Endothelial cell of umbilical vein (primary cell): Measurements from ENCODE around the gene ARHGAP10. TPM values are rescaled to one million over a fixed set of nuclear protein-coding genes. Genes with fewer than 3 reads are reported as not detected.

Experiments
- BruUV-seq: library from RNA; stranded (reverse); fragments of 400-500 nt; replicated peaks from 2 replicates; lab custom pipeline; 2021; lab: Mats Ljungman, UMichigan
- CTCF ChIA-PET: fragments of 300-600, 350-600 bp; sonication (Branson Sonifier 250); formaldehyde crosslinking; loops from one replicate; lab custom pipeline; 2021; ENCODE audit warnings: antibody characterized with exemption, inconsistent platforms; lab: Charles Lee
- POLR2A ChIA-PET: fragments of 300-600, 350-600 bp; sonication (Branson Sonifier 250); formaldehyde crosslinking; loops from one replicate; lab custom pipeline; 2021; ENCODE audit warnings: antibody characterized with exemption, inconsistent platforms; lab: Charles Lee
- DNase-seq: peaks from one replicate; pipeline ENCODE4 v3.0.0-alpha.2; 2011; ENCODE audit warnings: low read depth, low spot score
- FAIRE-seq: peaks from 2 replicates; lab custom pipeline; 2011; peaks lifted over from hg19 to GRCh38; lab: Jason Lieb, UNC
- H2AFZ ChIP-seq: 2 replicates; pipeline ENCODE4 v1.6.0; 2012; ENCODE audit warnings: low read depth, low read length, control low read depth, inconsistent platforms
- H3K27ac ChIP-seq: 2 replicates; pipeline ENCODE4 v1.5.1; 2011; ENCODE audit warnings: low read depth, mild to moderate bottlenecking, control low read depth, low read length, moderate library complexity; ENCODE audit not compliant: insufficient read depth
- H3K27me3 ChIP-seq, 2 experiments: 2 replicates each; pipeline versions ENCODE4 v1.6.0 to v1.6.1; 2011; ENCODE audit warnings: low read length in 2 of 2, mixed read lengths in 1 of 2; ENCODE audit not compliant: control insufficient read depth in 2 of 2, insufficient read depth in 2 of 2
- H3K36me3 ChIP-seq, 2 experiments: 2 replicates in 1 of 2; 3 replicates in 1 of 2; pipeline ENCODE4 v1.5.1; 2011; ENCODE audit warnings: low read length in 2 of 2, mild to moderate bottlenecking in 1 of 2, moderate library complexity in 1 of 2; ENCODE audit not compliant: control insufficient read depth in 2 of 2, insufficient read depth in 2 of 2; ENCODE audit errors: extremely low read depth in 1 of 2
- H3K4me1 ChIP-seq: 3 replicates; pipeline ENCODE4 v1.5.1; 2011; ENCODE audit warnings: mild to moderate bottlenecking, low read length; ENCODE audit not compliant: control insufficient read depth, insufficient read depth; ENCODE audit errors: extremely low read depth
- H3K4me2 ChIP-seq: 2 replicates; pipeline ENCODE4 v1.6.1; 2011; ENCODE audit warnings: low read length, control low read depth, mixed read lengths; ENCODE audit not compliant: insufficient read depth
- H3K4me3 ChIP-seq, 3 experiments: fragments of 200-600 bp in 1 of 3; sonication (generic), shearing (Covaris generic) in 1 of 3; replicated peaks in 1 of 3; 2 replicates each; pipeline ENCODE4 v1.5.1; 2011 to 2016; ENCODE audit warnings: control low read depth in 3 of 3, low read length in 3 of 3, mild to moderate bottlenecking in 2 of 3, inconsistent platforms in 1 of 3, low read depth in 1 of 3, moderate library complexity in 1 of 3; ENCODE audit not compliant: insufficient read depth in 1 of 3
- H3K79me2 ChIP-seq: 2 replicates; pipeline ENCODE4 v1.6.0; 2012; ENCODE audit warnings: low read length, inconsistent platforms; ENCODE audit not compliant: control insufficient read depth, insufficient read depth
- H3K9ac ChIP-seq: replicated peaks from 2 replicates; pipeline ENCODE3; 2011; ENCODE audit warnings: low read length, control low read depth; ENCODE audit not compliant: insufficient read depth; ENCODE audit errors: extremely low read depth
- H3K9me1 ChIP-seq: replicated peaks from 3 replicates; pipeline ENCODE4 v1.6.0; 2011; ENCODE audit warnings: mild to moderate bottlenecking, low read length; ENCODE audit not compliant: control insufficient read depth, insufficient read depth; ENCODE audit errors: extremely low read depth
- H3K9me3 ChIP-seq: replicated peaks from 2 replicates; pipeline ENCODE4 v1.5.1; 2012; ENCODE audit warnings: low read length, inconsistent platforms; ENCODE audit not compliant: control insufficient read depth, insufficient read depth
- H4K20me1 ChIP-seq: replicated peaks from 2 replicates; pipeline ENCODE3; 2011; ENCODE audit warnings: mild to moderate bottlenecking, low read length; ENCODE audit not compliant: control insufficient read depth, insufficient read depth; ENCODE audit errors: extremely low read depth
- EZH2 ChIP-seq: IDR thresholded peaks from 2 replicates; pipeline ENCODE4 v1.6.1; 2012; ENCODE audit warnings: borderline replicate concordance, low read depth, mild to moderate bottlenecking, moderate library complexity, low read length, inconsistent platforms; ENCODE audit not compliant: severe bottlenecking
- FOS ChIP-seq: IDR thresholded peaks from 2 replicates; pipeline ENCODE4 v1.6.1; 2011; ENCODE audit warnings: mild to moderate bottlenecking, low read length, moderate library complexity, borderline replicate concordance; ENCODE audit not compliant: insufficient read depth
- GATA2 ChIP-seq: IDR thresholded peaks from 2 replicates; pipeline ENCODE4 v1.7.0; 2011; ENCODE audit warnings: low read depth, mild to moderate bottlenecking, moderate library complexity, mixed read lengths, low read length; ENCODE audit not compliant: insufficient read length, insufficient read depth
- JUN ChIP-seq: IDR thresholded peaks from 2 replicates; pipeline ENCODE4 v1.6.1; 2011; ENCODE audit warnings: borderline replicate concordance, low read depth; ENCODE audit not compliant: insufficient read length, insufficient read depth
- MAX ChIP-seq: IDR thresholded peaks from 2 replicates; pipeline ENCODE4 v1.6.1; 2011; ENCODE audit not compliant: insufficient read depth, insufficient read length
- MYC ChIP-seq: IDR thresholded peaks from one replicate; pipeline ENCODE4 v1.6.1; 2011; ENCODE audit warnings: mild to moderate bottlenecking, low read depth, low read length
- POLR2A ChIP-seq: IDR thresholded peaks from 2 replicates; pipeline ENCODE4 v1.6.1; 2012; ENCODE audit warnings: low read depth, mild to moderate bottlenecking, control low read depth, low read length
- POLR2AphosphoS5 ChIP-seq: IDR thresholded peaks from 2 replicates; pipeline ENCODE4 v1.6.1; 2012; ENCODE audit warnings: low read depth, mild to moderate bottlenecking, control low read depth, low read length, moderate library complexity; ENCODE audit not compliant: insufficient read depth
- dilution Hi-C: fragments of 300-500 bp; cut with MboI; formaldehyde crosslinking; loops from one replicate; pipeline ENCODE4 v1.15.0; 2019; ENCODE audit warnings: low sequenced_read_pairs; ENCODE audit not compliant: extremely low pct_ligation_motif_present
- intact Hi-C: fragments of 100-400 bp; cut with micrococcal nuclease; formaldehyde crosslinking; loops from one replicate; pipeline ENCODE4 v1.10.0; 2022
- polyA plus RNA-seq, 4 experiments: library from polyadenylated mRNA; depleted of rRNA in 3 of 4; stranded (reverse) in 3 of 4; unstranded in 1 of 4; fragments of >200 nt; gene quantifications; 2 replicates each; pipeline versions ENCODE4 v1.2.1 to v1.2.3, GENCODE V29; 2011 to 2012; ENCODE audit warnings: missing spikeins in 1 of 4
- total RNA-seq: library from RNA; stranded (reverse); gene quantifications from 2 replicates; pipeline ENCODE4 v1.2.3, GENCODE V29; 2021
- TF ChIP-seq, protein P1 (sequence below), 2 donors: IDR thresholded peaks; 1 replicate in 1 of 2; 2 replicates in 1 of 2; pipeline ENCODE4 v1.5.1; 2011; ENCODE audit warnings: low read length in 2 of 2, mild to moderate bottlenecking in 2 of 2, moderate library complexity in 2 of 2, control low read depth in 1 of 2, inconsistent platforms in 1 of 2, low read depth in 1 of 2; ENCODE audit not compliant: insufficient read depth in 1 of 2; ENCODE audit errors: extremely low read depth in 1 of 2

ARHGAP10 gene
- total and polyA plus RNA-seq, 2 donors (not counting 3 experiments of a cell fraction or from before 2014, with no cell fraction given): 20.4 to 36.7 TPM

DNA sequence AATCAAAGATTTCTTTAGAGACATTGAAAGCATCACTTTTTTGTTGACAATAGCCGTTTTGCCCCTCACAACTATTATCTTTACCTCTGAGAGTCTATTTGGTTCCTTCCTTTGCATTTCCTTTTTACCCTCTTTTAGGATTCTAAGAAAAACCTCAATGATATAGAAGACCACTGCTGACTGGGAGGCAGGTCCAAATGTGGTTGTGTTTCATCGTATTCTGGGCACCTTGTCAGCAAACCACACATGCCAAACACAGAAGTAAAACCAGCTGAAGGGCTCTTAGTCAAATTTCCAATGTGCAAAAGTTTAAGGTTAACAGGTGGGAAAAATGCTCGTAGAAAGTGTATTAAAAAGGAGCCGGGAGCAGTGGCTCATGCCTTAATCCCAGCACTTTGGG, 42.8 kb upstream of the ARHGAP10 start:
- TF ChIP-seq POLR2A (no peak), MYC (no peak), FOS (no peak), JUN (no peak), POLR2AphosphoS5 (no peak)
- TF ChIP-seq, protein P1, sequence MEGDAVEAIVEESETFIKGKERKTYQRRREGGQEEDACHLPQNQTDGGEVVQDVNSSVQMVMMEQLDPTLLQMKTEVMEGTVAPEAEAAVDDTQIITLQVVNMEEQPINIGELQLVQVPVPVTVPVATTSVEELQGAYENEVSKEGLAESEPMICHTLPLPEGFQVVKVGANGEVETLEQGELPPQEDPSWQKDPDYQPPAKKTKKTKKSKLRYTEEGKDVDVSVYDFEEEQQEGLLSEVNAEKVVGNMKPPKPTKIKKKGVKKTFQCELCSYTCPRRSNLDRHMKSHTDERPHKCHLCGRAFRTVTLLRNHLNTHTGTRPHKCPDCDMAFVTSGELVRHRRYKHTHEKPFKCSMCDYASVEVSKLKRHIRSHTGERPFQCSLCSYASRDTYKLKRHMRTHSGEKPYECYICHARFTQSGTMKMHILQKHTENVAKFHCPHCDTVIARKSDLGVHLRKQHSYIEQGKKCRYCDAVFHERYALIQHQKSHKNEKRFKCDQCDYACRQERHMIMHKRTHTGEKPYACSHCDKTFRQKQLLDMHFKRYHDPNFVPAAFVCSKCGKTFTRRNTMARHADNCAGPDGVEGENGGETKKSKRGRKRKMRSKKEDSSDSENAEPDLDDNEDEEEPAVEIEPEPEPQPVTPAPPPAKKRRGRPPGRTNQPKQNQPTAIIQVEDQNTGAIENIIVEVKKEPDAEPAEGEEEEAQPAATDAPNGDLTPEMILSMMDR (IDR thresholded peaks at IDR 0.05; ENCODE audit: extremely low read depth in 1 of 2, insufficient read depth in 1 of 2, low read depth in 1 of 2, low read length in 2 of 2): no peak
- Histone ChIP-seq H3K4me3 (no peak overlapping the region), H3K9me1 (no peaks in the 10 kb centered on the region), H3K79me2 (no peaks in the 10 kb centered on the region), H3K9me3 (no peaks in the 10 kb centered on the region), H3K9ac (no peak overlapping the region), H4K20me1 (no peaks in the 10 kb centered on the region), H3K27ac (no peak overlapping the region), H3K4me2 (no peak overlapping the region), H2AFZ (no peak overlapping the region), H3K27me3 (peaks cover 0 to 2% of the 10 kb centered on the region in 2 experiments), H3K4me1 (peaks cover 7% of the 10 kb centered on the region), H3K36me3 (no peaks in the 10 kb centered on the region)
- FAIRE-seq (no peak), DNase-seq (no peak)
- CTCF ChIA-PET: interaction anchor here (4.3 kb wide), 1 partner anchor 177 kb away, joined by 24 read pairs; no protein-coding TSS in a partner anchor
- POLR2A ChIA-PET: no interaction called here
- dilution Hi-C loops (no loop called here), intact Hi-C loops (no loop called here)
- BruUV-seq: no TSS peak

DNA sequence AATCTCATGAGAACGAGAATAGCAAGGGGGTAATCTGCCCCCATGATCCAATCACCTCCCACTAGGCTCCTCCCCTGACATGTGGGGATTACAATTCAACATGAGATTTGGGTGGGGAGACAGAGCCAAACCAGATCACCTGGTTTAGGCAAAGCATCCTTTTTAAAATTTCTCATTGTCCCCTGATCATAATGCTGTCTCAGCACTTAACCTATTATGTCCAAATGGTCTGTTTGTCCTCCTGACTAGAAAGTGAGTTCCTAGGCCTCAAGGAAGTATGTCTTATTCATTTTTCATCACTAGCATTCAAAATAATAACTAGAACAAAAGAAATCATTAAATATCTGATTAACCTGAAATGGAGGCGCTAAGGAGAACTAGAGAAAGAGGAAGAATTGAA, 40.1 kb upstream of the ARHGAP10 start:
- Histone ChIP-seq H3K9me3 (no peaks in the 10 kb centered on the region), H3K27ac (no peak overlapping the region), H2AFZ (no peak overlapping the region), H3K36me3 (no peaks in the 10 kb centered on the region), H3K9ac (no peak overlapping the region), H3K4me1 (no peaks in the 10 kb centered on the region), H3K79me2 (no peaks in the 10 kb centered on the region), H3K9me1 (no peaks in the 10 kb centered on the region), H4K20me1 (no peaks in the 10 kb centered on the region), H3K27me3 (peaks cover 0 to 2% of the 10 kb centered on the region in 2 experiments), H3K4me2 (no peak overlapping the region), H3K4me3 (no peak overlapping the region)
- TF ChIP-seq JUN (no peak), POLR2A (no peak), EZH2 (no peak), POLR2AphosphoS5 (no peak), FOS (no peak), MYC (no peak), GATA2 (no peak), MAX (no peak)
- TF ChIP-seq, protein P1 (IDR thresholded peaks at IDR 0.05; ENCODE audit: extremely low read depth in 1 of 2, insufficient read depth in 1 of 2, low read depth in 1 of 2, low read length in 2 of 2): no peak
- DNase-seq (no peak), FAIRE-seq (no peak)
- intact Hi-C loops: no loop called here
- CTCF ChIA-PET: interaction anchor here (4.3 kb wide), 1 partner anchor 174 kb away, joined by 24 read pairs; no protein-coding TSS in a partner anchor
- POLR2A ChIA-PET: no interaction called here
- dilution Hi-C loops: no loop called here
- BruUV-seq: no TSS peak
